GM21423 (cell line): ENCODE data around the gene CLEC14A.

Source experiments
- ATAC-seq: cut with Tn5 transposase; IDR thresholded peaks from one replicate; pipeline ENCODE4 v1.9.1; 2021; ENCODE audit warnings: mild to moderate bottlenecking, moderate library complexity; ENCODE audit not compliant: unreplicated experiment

The CLEC14A gene

DNA sequence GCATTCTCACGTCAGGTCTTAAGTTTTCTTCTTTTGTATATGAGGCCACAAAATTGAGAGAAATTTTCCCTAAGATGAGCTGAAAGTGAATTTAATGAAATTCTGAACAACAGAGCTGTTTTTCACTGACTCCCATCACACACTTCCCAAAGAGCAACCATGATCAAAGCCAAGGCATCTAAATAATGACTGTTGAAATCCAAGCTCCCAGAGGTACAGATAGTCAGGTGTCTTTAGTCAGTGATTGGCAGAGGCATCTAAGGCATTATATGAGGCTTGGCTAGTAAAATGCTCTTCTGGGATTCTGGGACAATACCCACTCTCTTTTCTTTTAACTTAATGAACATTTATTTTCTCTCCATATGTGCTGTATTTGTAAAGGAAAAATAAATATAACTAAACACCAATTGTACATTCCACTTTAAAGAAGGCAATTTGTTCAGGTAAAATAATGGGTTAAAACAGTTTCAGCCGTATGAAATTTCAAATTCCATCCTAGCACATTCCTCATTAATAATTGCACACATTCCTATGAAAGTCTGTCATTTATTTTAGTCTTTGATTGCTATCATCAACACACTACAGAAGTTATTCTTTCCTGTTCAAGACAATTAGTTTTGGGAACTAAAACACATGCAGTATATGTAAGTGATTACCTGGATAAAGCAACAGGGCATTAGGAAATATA lies 49.1 kb downstream of the CLEC14A start:
- ATAC-seq = no peak

DNA sequence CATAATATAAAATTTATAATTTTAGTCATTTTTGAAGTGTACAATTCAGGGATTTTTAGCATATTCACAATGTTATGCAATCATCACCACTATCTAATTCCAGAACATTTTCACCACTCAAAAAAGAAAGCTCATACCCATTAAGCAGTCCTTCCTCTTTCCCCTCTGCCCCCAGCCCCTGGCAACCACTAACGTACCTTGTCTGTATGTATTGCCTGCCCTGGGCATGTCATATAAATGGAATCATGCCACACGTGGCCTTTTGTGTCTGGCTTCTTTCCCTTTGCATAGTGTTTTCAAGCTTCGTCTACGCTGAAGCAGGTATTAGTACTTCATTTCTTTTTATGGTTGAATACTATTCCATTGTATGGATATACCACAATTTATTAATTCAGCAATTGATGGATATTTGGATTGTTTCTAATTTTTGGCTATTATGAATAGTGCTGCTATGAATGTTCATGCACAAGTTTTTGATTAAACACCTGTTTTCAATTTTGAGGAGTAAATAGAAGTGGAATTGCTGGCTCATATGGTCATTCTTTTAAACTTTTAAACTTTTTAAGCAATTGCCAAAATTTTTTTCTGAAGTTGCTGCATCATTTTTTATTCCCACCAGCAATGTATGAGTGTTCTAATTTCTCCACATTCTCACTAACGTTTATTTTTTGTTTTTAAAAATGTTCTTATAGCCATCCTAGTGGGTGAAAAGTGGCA lies 49.8 kb downstream of the CLEC14A start:
- no peak for ATAC-seq

DNA sequence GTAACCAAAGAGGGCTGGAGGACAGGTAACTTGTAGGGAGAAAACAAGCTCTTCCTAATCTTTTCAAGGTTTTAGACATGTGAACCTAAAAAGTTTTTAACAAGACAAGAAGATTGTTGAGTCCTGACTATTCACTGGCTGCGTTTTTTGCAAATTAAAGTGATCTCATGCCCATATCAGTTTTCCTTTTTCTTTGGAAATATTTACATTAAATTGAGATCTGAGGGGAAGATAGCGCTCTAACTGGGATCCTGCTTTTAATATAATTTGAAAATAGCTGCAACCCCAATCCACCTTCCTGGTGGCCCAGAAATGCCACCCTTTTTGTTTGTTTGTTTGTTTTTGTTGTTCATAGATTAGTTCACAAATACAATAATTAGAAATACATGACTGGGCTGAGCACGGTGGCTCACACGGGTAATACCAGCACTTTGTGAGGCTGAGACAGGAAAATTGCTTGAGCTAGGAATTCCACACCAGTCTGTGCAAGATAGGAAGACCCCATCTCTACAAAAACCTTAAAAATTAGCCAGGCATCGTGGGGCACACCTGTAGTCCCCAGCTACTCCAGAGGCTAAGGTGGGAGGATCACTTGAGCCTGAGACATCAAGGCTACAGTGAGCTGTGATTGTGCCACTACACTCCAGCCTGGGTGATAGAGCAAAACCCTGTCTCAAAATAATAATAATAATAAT lies 50.6 kb downstream of the CLEC14A start:
- no peak for ATAC-seq

DNA sequence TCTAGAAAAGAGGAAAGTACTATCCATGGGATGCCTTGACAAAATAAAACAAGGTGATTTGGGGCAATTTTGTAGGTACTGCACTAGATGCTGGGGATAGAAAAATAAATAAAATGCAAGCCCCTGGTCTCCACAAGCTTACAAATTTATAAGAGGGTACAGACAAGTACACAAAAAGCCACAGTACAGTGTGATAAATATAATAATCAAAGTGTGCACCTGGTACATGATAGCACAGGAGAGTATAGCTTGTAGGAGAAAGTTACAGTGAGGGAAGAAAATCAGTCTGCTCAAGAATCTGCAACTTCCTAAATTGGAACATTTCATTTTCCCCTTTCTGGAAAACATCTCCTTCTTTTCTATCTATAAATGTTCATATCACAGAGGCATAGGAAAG lies 51.2 kb downstream of the CLEC14A start:
- no peak for ATAC-seq
